ENCODE data around the gene CTBP2. TPM values are rescaled to one million over a fixed set of nuclear protein-coding genes. Genes with fewer than 3 reads are reported as not detected.

The CTBP2 gene
- total RNA-seq, 1 donor from 2014 or later = 46.7 TPM

Other genes starting within 250 kb of the CTBP2 start
- 14.2 TPM for gene ZRANB1, start 218.4 kb downstream of the CTBP2 start, total RNA-seq